GM19324 (cell line): Measurements from ENCODE around the gene VPS36.
A peak's percentile ranks its signal among the peaks of the same experiment; 100 is the strongest.
"Not testable (repeated sequence)": the region's sequence is repeated elsewhere in the genome, so short reads cannot be mapped to it uniquely, and the experiment has no call there.

Experiments
- ATAC-seq: cut with Tn5 transposase; IDR thresholded peaks from one replicate; pipeline ENCODE4 v1.9.1; 2021; ENCODE audit warnings: mild to moderate bottlenecking, moderate library complexity; ENCODE audit not compliant: unreplicated experiment, low FRiP score

Gene VPS36

GRCh38 chr13:52447815-52448552, 2.5 kb downstream of the VPS36 start:
- ATAC-seq = no peak

- ATAC-seq = no peak
These were observed 3.1 kb downstream of the VPS36 start for GRCh38 chr13:52447354-52447753.

- no peak for ATAC-seq
These were observed 4.2 kb downstream of the VPS36 start for GRCh38 chr13:52446265-52446664.

GRCh38 chr13:52432456-52432855, 18.0 kb downstream of the VPS36 start:
- ATAC-seq = no peak

- ATAC-seq = no peak
These were observed 22.1 kb downstream of the VPS36 start for GRCh38 chr13:52428295-52428694.

GRCh38 chr13:52421216-52421615, 29.2 kb downstream of the VPS36 start:
- ATAC-seq = no peak

GRCh38 chr13:52419080-52419479, 31.4 kb downstream of the VPS36 start:
- ATAC-seq = no peak

- no peak for ATAC-seq
These were observed 35.5 kb downstream of the VPS36 start for GRCh38 chr13:52414963-52415362.

- ATAC-seq = no peak
These were observed 36.4 kb downstream of the VPS36 start for GRCh38 chr13:52414051-52414450.

- ATAC-seq = no peak
These were observed 38.3 kb downstream of the VPS36 start for GRCh38 chr13:52412128-52412527.

- peak; percentile 82 for ATAC-seq
These were observed 38.8 kb downstream of the VPS36 start for GRCh38 chr13:52411629-52412028.

- ATAC-seq = not testable (repeated sequence)
These were observed 42.3 kb downstream of the VPS36 start for GRCh38 chr13:52408071-52408658.

GRCh38 chr13:52407436-52407835, 43.0 kb downstream of the VPS36 start:
- not testable (repeated sequence) for ATAC-seq

GRCh38 chr13:52406629-52407028, 43.8 kb downstream of the VPS36 start:
- no peak for ATAC-seq

GRCh38 chr13:52405767-52406494, 44.5 kb downstream of the VPS36 start, which contains the start of gene THSD1:
TSS of gene THSD1 (minus strand) at chr13:52406172. CDS start at chr13:52402600, 3,572 bp downstream.
- peak; percentile 72 for ATAC-seq

- ATAC-seq = no peak
These were observed 45.1 kb downstream of the VPS36 start for GRCh38 chr13:52405369-52405766.

GRCh38 chr13:52399708-52400107, 50.7 kb downstream of the VPS36 start:
- no peak for ATAC-seq

- no peak for ATAC-seq
These were observed 51.4 kb downstream of the VPS36 start for GRCh38 chr13:52399046-52399445.

- no peak for ATAC-seq
These were observed 54.7 kb downstream of the VPS36 start for GRCh38 chr13:52395704-52396103.

GRCh38 chr13:52394586-52394985, 55.8 kb downstream of the VPS36 start:
- no peak for ATAC-seq

- ATAC-seq = no peak
These were observed 56.7 kb downstream of the VPS36 start for GRCh38 chr13:52393572-52394357.
